IPS-NIHi7 (cell line): ENCODE results near the gene CEBPE.
A peak's percentile ranks its signal among the peaks of the same experiment; 100 is the strongest.

Experiments
- DNase-seq: peaks from one replicate; pipeline ENCODE4 v3.0.0; 2012; ENCODE audit warnings: mixed read lengths; ENCODE audit errors: extremely low spot score

CEBPE gene

GRCh38 chr14:23076785-23077408 is 42.2 kb downstream of the CEBPE start:
- peak; percentile 29 for DNase-seq

- DNase-seq = no peak
These were observed 44.1 kb downstream of the CEBPE start for GRCh38 chr14:23074906-23075305.

- peak; percentile 30 for DNase-seq
These were observed 47.0 kb downstream of the CEBPE start for GRCh38 chr14:23071921-23072539.

- peak; percentile 90 for DNase-seq
These were observed 47.7 kb downstream of the CEBPE start for GRCh38 chr14:23071244-23071920.

GRCh38 chr14:23070262-23071129 is 48.6 kb downstream of the CEBPE start:
- no peak for DNase-seq

- DNase-seq = no peak
These were observed 49.6 kb downstream of the CEBPE start for GRCh38 chr14:23069413-23069806.

- peak; percentile 85 for DNase-seq
These were observed 50.2 kb downstream of the CEBPE start for GRCh38 chr14:23068789-23069412.

GRCh38 chr14:23067847-23068788 is 50.9 kb downstream of the CEBPE start:
- DNase-seq = no peak
